NCI-H1417 (cell line): ENCODE measurements around the gene SH3GL1.

Source experiments
- DNase-seq, 3 experiments: peaks; one replicate each; lab custom pipeline; 2025; lab: John Stamatoyannopoulos, UW

Gene SH3GL1

DNA sequence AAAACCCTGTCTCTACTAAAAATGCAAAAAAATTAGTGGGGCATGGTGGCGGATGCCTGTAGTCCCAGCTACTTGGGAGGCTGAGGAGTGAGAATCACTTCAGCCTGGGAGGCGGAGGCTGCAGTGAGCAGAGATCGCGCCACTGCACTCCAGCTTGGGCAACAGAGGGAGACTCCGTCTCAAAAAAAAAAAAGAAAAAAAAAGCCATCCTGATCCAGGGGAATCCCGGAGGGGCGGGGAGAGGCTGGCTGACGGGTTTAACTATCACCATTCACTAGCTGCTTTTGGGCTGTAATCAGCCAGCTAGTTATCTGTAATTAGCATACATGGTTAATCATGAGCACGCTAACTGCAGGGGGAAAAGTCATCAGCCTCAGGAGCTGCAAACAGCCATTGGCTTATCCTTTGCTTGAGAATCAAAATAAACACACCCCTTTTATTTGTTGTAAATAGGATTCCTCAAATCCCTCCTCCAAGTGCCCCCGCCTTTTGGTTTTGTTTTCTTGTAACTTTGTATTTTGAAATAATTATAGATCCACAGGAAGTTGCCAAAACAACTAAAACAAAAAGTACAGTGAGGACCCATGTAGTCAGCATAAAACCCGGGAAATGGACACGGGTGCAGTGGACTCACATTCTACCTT lies 86.4 kb downstream of the SH3GL1 start:
- no peak for DNase-seq
